GM23338 (cell line): ENCODE data around the gene DPYSL5.

Experiments used
- CREB1 ChIP-seq: fragments of 250-450 bp; sonication (Bioruptor Pico); IDR thresholded peaks from 2 replicates; pipeline ENCODE4 v1.5.0; 2020; ENCODE audit warnings: low read depth, mild to moderate bottlenecking, moderate library complexity
- CTCF ChIP-seq, 2 experiments: fragments of 200-600 bp in 1 of 2; sonication (generic) in 1 of 2; conservative IDR thresholded peaks; 2 replicates each; pipeline versions ENCODE4 v1.5.1 to v1.6.1; 2016 to 2017; ENCODE audit warnings: antibody characterized with exemption in 2 of 2, low read depth in 2 of 2, mild to moderate bottlenecking in 2 of 2, moderate library complexity in 1 of 2
- EZH2 ChIP-seq: fragments of 200-600 bp; sonication (generic); IDR thresholded peaks from one replicate; pipeline ENCODE4 v1.8.0; 2017; ENCODE audit warnings: antibody characterized with exemption, mild to moderate bottlenecking, low read depth; ENCODE audit not compliant: unreplicated experiment
- JUNB ChIP-seq: IDR thresholded peaks from one replicate; pipeline ENCODE4 v1.6.1; 2016; ENCODE audit warnings: antibody characterized with exemption; ENCODE audit not compliant: unreplicated experiment
- POLR2AphosphoS5 ChIP-seq: IDR thresholded peaks from 2 replicates; pipeline ENCODE4 v1.6.1; 2016; ENCODE audit warnings: antibody characterized with exemption, low read depth

GRCh38 chr2:26822877-26823276 lies 25.1 kb upstream of the DPYSL5 start:
- no peak for TF ChIP-seq CTCF (conservative IDR thresholded peaks at IDR 0.05; ENCODE audit: low read depth in 2 of 2)
- TF ChIP-seq EZH2, result no peak
- no peak for TF ChIP-seq CREB1 (CRISPR knock-in tag)
- TF ChIP-seq JUNB, result no peak
- no peak for TF ChIP-seq POLR2AphosphoS5
